CD8-positive, alpha-beta memory T cell (primary cell): ENCODE data around the gene ALDH1B1. TPM values are rescaled to one million over a fixed set of nuclear protein-coding genes. Genes with fewer than 3 reads are reported as not detected.
A peak's percentile ranks its signal among the peaks of the same experiment; 100 is the strongest.
"Not testable (repeated sequence)": the region's sequence is repeated elsewhere in the genome, so short reads cannot be mapped to it uniquely, and the experiment has no call there.

Experiments used
- CTCF ChIA-PET: fragments of 350-600 bp; sonication (Branson Sonifier 250); formaldehyde crosslinking; loops from one replicate; lab custom pipeline; 2021; ENCODE audit warnings: antibody characterized with exemption; lab: Charles Lee
- POLR2A ChIA-PET: fragments of 350-600 bp; sonication (Branson Sonifier 250); formaldehyde crosslinking; loops from one replicate; lab custom pipeline; 2021; ENCODE audit warnings: antibody characterized with exemption; lab: Charles Lee
- DNase-seq, 5 donors: peaks; one replicate each; pipeline versions ENCODE4 v3.0.0 to v3.0.0-alpha.2; 2020 to 2022; ENCODE audit warnings: mixed read lengths in 1 of 5
- H3K27ac ChIP-seq: one replicate; pipeline ENCODE4 v1.7.0; 2013; ENCODE audit warnings: low read depth, mild to moderate bottlenecking, low read length, moderate library complexity
- H3K27me3 ChIP-seq: 2 replicates; pipeline ENCODE4 v1.7.0; 2013; ENCODE audit warnings: low read length, mild to moderate bottlenecking; ENCODE audit not compliant: insufficient read depth, poor library complexity, severe bottlenecking
- H3K36me3 ChIP-seq: 2 replicates; pipeline ENCODE4 v1.7.0; 2013; ENCODE audit warnings: mild to moderate bottlenecking, low read length, moderate library complexity; ENCODE audit not compliant: insufficient read depth
- H3K4me1 ChIP-seq: 2 replicates; pipeline ENCODE4 v1.7.0; 2013; ENCODE audit warnings: mild to moderate bottlenecking, low read length, moderate library complexity; ENCODE audit not compliant: insufficient read depth
- H3K4me3 ChIP-seq: 2 replicates; pipeline ENCODE4 v1.7.0; 2013; ENCODE audit warnings: mild to moderate bottlenecking, low read length
- H3K9me3 ChIP-seq: 2 replicates; pipeline ENCODE4 v1.7.0; 2013; ENCODE audit warnings: mild to moderate bottlenecking, low read length
- H3K27ac Mint-ChIP-seq, 8 donors: one replicate each; pipeline ENCODE4 v1.8.0; 2020 to 2021; ENCODE audit warnings: mixed read lengths in 8 of 8, mild to moderate bottlenecking in 6 of 8, inconsistent platforms in 3 of 8, moderate library complexity in 3 of 8
- H3K27me3 Mint-ChIP-seq, 2 donors: one replicate each; pipeline ENCODE4 v1.8.0; 2020 to 2021; ENCODE audit warnings: mixed read lengths in 2 of 2, mild to moderate bottlenecking in 1 of 2, moderate library complexity in 1 of 2
- H3K36me3 Mint-ChIP-seq, 3 donors: one replicate each; pipeline ENCODE4 v1.8.0; 2020 to 2021; ENCODE audit warnings: mixed read lengths in 3 of 3, inconsistent platforms in 1 of 3, mild to moderate bottlenecking in 1 of 3
- H3K4me1 Mint-ChIP-seq, 3 donors: one replicate each; pipeline ENCODE4 v1.8.0; 2020 to 2021; ENCODE audit warnings: mixed read lengths in 3 of 3, inconsistent platforms in 1 of 3, mild to moderate bottlenecking in 1 of 3
- H3K4me3 Mint-ChIP-seq, 7 donors: one replicate each; pipeline ENCODE4 v1.8.0; 2020 to 2021; ENCODE audit warnings: mixed read lengths in 7 of 7, mild to moderate bottlenecking in 6 of 7, moderate library complexity in 4 of 7, inconsistent platforms in 2 of 7
- H3K9me3 Mint-ChIP-seq, 5 donors: one replicate each; pipeline ENCODE4 v1.8.0; 2020 to 2022; ENCODE audit warnings: mixed read lengths in 5 of 5, mild to moderate bottlenecking in 3 of 5, moderate library complexity in 2 of 5, inconsistent platforms in 1 of 5
- polyA plus RNA-seq: library from polyadenylated mRNA; unstranded; fragments of 300-500 nt; fragmentation: Illumina TruSeq; gene quantifications from one replicate; pipeline ENCODE4 v1.2.3, GENCODE V29; 2021
- total RNA-seq, 2 experiments: library from RNA; stranded (reverse); gene quantifications; one replicate each; pipeline ENCODE4 v1.2.3, GENCODE V29; 2021

ALDH1B1 gene
- total and polyA plus RNA-seq, 3 experiments from 2014 or later, result 13.9 to 27.6 (median 25.1) TPM

GRCh38 chr9:38376021-38376670 lies 16.4 kb upstream of the ALDH1B1 start:
- H3K36me3 ChIP-seq, result no peaks in the 10 kb centered on the region
- ChIA-PET CTCF (no interaction called here), POLR2A (no interaction called here)
- H3K36me3 Mint-ChIP-seq, result no peaks in the 10 kb centered on the region
- H3K4me3 Mint-ChIP-seq, result no peak overlapping the region
- H3K27ac ChIP-seq, result no peak overlapping the region
- H3K9me3 ChIP-seq, result no peaks in the 10 kb centered on the region
- no peaks in the 10 kb centered on the region for H3K4me1 ChIP-seq
- H3K4me1 Mint-ChIP-seq, result no peaks in the 10 kb centered on the region
- no peak overlapping the region for H3K4me3 ChIP-seq
- H3K27ac Mint-ChIP-seq, result peak overlapping the region in 1 of 8 donors; percentile 67
- no peaks in the 10 kb centered on the region for H3K9me3 Mint-ChIP-seq
- no peaks in the 10 kb centered on the region for H3K27me3 ChIP-seq
- peaks cover 8 to 17% of the 10 kb centered on the region in 2 donors for H3K27me3 Mint-ChIP-seq
- no peak for DNase-seq

- POLR2A ChIA-PET, DNase-seq, H3K27ac ChIP-seq, H3K9me3 Mint-ChIP-seq, H3K4me3 ChIP-seq, CTCF ChIA-PET, H3K36me3 ChIP-seq, H3K4me1 Mint-ChIP-seq, H3K36me3 Mint-ChIP-seq, H3K27ac Mint-ChIP-seq, H3K9me3 ChIP-seq, H3K4me1 ChIP-seq, H3K4me3 Mint-ChIP-seq, H3K27me3 Mint-ChIP-seq, H3K27me3 ChIP-seq: not testable (repeated sequence)
These were observed 15.0 kb upstream of the ALDH1B1 start for GRCh38 chr9:38377336-38378083.

- H3K27me3 Mint-ChIP-seq, result peaks cover 3 to 14% of the 10 kb centered on the region in 2 donors
- no peak overlapping the region for H3K27ac Mint-ChIP-seq
- H3K4me3 Mint-ChIP-seq, result no peak overlapping the region
- no peaks in the 10 kb centered on the region for H3K4me1 Mint-ChIP-seq
- CTCF ChIA-PET, result no interaction called here
- H3K4me3 ChIP-seq, result no peak overlapping the region
- POLR2A ChIA-PET, result no interaction called here
- no peaks in the 10 kb centered on the region for H3K36me3 ChIP-seq
- H3K9me3 Mint-ChIP-seq, result peaks cover 0 to 4% (median 0%) of the 10 kb centered on the region in 5 donors
- DNase-seq, result no peak
- H3K9me3 ChIP-seq, result no peaks in the 10 kb centered on the region
- no peaks in the 10 kb centered on the region for H3K36me3 Mint-ChIP-seq
- H3K27me3 ChIP-seq, result no peaks in the 10 kb centered on the region
- H3K27ac ChIP-seq, result peak overlapping the region; percentile 70
- H3K4me1 ChIP-seq, result no peaks in the 10 kb centered on the region
These were observed 12.2 kb upstream of the ALDH1B1 start for GRCh38 chr9:38380230-38380871.

- H3K36me3 ChIP-seq, result no peaks in the 10 kb centered on the region
- H3K27me3 ChIP-seq, result no peaks in the 10 kb centered on the region
- H3K4me3 ChIP-seq, result no peak overlapping the region
- Mint-ChIP-seq H3K9me3 (peaks cover 0 to 4% (median 0%) of the 10 kb centered on the region in 5 donors), H3K27me3 (peaks cover 2 to 14% of the 10 kb centered on the region in 2 donors), H3K4me3 (no peak overlapping the region), H3K4me1 (no peaks in the 10 kb centered on the region), H3K27ac (no peak overlapping the region), H3K36me3 (no peaks in the 10 kb centered on the region)
- peak overlapping the region; percentile 70 for H3K27ac ChIP-seq
- POLR2A ChIA-PET, result no interaction called here
- CTCF ChIA-PET, result no interaction called here
- no peaks in the 10 kb centered on the region for H3K9me3 ChIP-seq
- no peak for DNase-seq
- no peaks in the 10 kb centered on the region for H3K4me1 ChIP-seq
These were observed 11.5 kb upstream of the ALDH1B1 start for GRCh38 chr9:38380872-38381534.

- H3K9me3 Mint-ChIP-seq, result peaks cover 0 to 4% (median 0%) of the 10 kb centered on the region in 5 donors
- Histone ChIP-seq H3K27ac (no peak overlapping the region), H3K4me3 (no peak overlapping the region), H3K36me3 (no peaks in the 10 kb centered on the region), H3K4me1 (no peaks in the 10 kb centered on the region), H3K27me3 (no peaks in the 10 kb centered on the region), H3K9me3 (no peaks in the 10 kb centered on the region)
- no peaks in the 10 kb centered on the region for H3K4me1 Mint-ChIP-seq
- H3K27me3 Mint-ChIP-seq, result peaks cover 2 to 18% of the 10 kb centered on the region in 2 donors
- no peak for DNase-seq
- no peak overlapping the region for H3K4me3 Mint-ChIP-seq
- POLR2A ChIA-PET, result no interaction called here
- H3K36me3 Mint-ChIP-seq, result no peaks in the 10 kb centered on the region
- CTCF ChIA-PET, result no interaction called here
- peak overlapping the region in 1 of 8 donors; percentile 73 for H3K27ac Mint-ChIP-seq
These were observed 10.4 kb upstream of the ALDH1B1 start for GRCh38 chr9:38382141-38382540.

- Mint-ChIP-seq H3K4me3 (no peak overlapping the region), H3K27me3 (peaks cover 0 to 22% of the 10 kb centered on the region in 2 donors), H3K27ac (no peak overlapping the region), H3K36me3 (no peaks in the 10 kb centered on the region), H3K9me3 (peaks cover 0 to 4% (median 0%) of the 10 kb centered on the region in 5 donors), H3K4me1 (no peaks in the 10 kb centered on the region)
- no peaks in the 10 kb centered on the region for H3K27me3 ChIP-seq
- no peak overlapping the region for H3K4me3 ChIP-seq
- ChIA-PET CTCF (no interaction called here), POLR2A (no interaction called here)
- no peak for DNase-seq
- H3K27ac ChIP-seq, result no peak overlapping the region
- no peaks in the 10 kb centered on the region for H3K9me3 ChIP-seq
- H3K4me1 ChIP-seq, result no peaks in the 10 kb centered on the region
- H3K36me3 ChIP-seq, result no peaks in the 10 kb centered on the region
These were observed 7.3 kb upstream of the ALDH1B1 start for GRCh38 chr9:38384990-38385848.

GRCh38 chr9:38385896-38386295 lies 6.6 kb upstream of the ALDH1B1 start:
- H3K27me3 ChIP-seq, result no peaks in the 10 kb centered on the region
- H3K9me3 ChIP-seq, result no peaks in the 10 kb centered on the region
- ChIA-PET CTCF (no interaction called here), POLR2A (no interaction called here)
- no peak overlapping the region for H3K4me3 Mint-ChIP-seq
- H3K4me1 Mint-ChIP-seq, result no peaks in the 10 kb centered on the region
- DNase-seq, result no peak
- peaks cover 0 to 4% (median 0%) of the 10 kb centered on the region in 5 donors for H3K9me3 Mint-ChIP-seq
- H3K27me3 Mint-ChIP-seq, result peaks cover 0 to 24% of the 10 kb centered on the region in 2 donors
- no peaks in the 10 kb centered on the region for H3K36me3 ChIP-seq
- no peak overlapping the region for H3K27ac Mint-ChIP-seq
- H3K4me3 ChIP-seq, result no peak overlapping the region
- no peaks in the 10 kb centered on the region for H3K4me1 ChIP-seq
- no peaks in the 10 kb centered on the region for H3K36me3 Mint-ChIP-seq
- H3K27ac ChIP-seq, result no peak overlapping the region
